GM23248 (cell line): Measurements from ENCODE around the gene ACSF3. TPM values are rescaled to one million over a fixed set of nuclear protein-coding genes. Genes with fewer than 3 reads are reported as not detected.

Experiments
- DNase-seq: peaks from one replicate; pipeline ENCODE4 v3.0.0-alpha.2; 2015
- H2AFZ ChIP-seq: fragments of 200-600 bp; sonication (generic); 2 replicates; pipeline ENCODE4 v1.6.1; 2016; ENCODE audit warnings: antibody characterized with exemption
- H3F3A ChIP-seq: fragments of 200-600 bp; sonication (generic); 2 replicates; pipeline ENCODE4 v1.6.1; 2016; ENCODE audit warnings: mild to moderate bottlenecking, antibody characterized with exemption, mixed run types; ENCODE audit not compliant: insufficient read depth
- H3K27ac ChIP-seq: fragments of 200-600 bp; sonication (generic); 2 replicates; pipeline ENCODE4 v1.5.1; 2016; ENCODE audit warnings: mild to moderate bottlenecking
- H3K27me3 ChIP-seq: fragments of 200-600 bp; sonication (generic); replicated peaks from 2 replicates; pipeline ENCODE4 v1.6.1; 2016; ENCODE audit warnings: mild to moderate bottlenecking; ENCODE audit not compliant: insufficient read depth
- H3K36me3 ChIP-seq: fragments of 200-600 bp; sonication (generic); 2 replicates; pipeline ENCODE4 v1.6.1; 2016; ENCODE audit warnings: low read depth, mild to moderate bottlenecking
- H3K4me1 ChIP-seq: fragments of 200-600 bp; sonication (generic); 2 replicates; pipeline ENCODE4 v1.6.1; 2016; ENCODE audit warnings: mild to moderate bottlenecking; ENCODE audit not compliant: insufficient read depth
- H3K4me2 ChIP-seq: fragments of 200-600 bp; sonication (generic); one replicate; pipeline ENCODE4 v1.6.1; 2016; ENCODE audit warnings: mild to moderate bottlenecking; ENCODE audit not compliant: unreplicated experiment
- H3K4me3 ChIP-seq: fragments of 200-600 bp; sonication (generic); 2 replicates; pipeline ENCODE4 v1.5.1; 2016; ENCODE audit warnings: mild to moderate bottlenecking
- H3K79me2 ChIP-seq: fragments of 200-600 bp; sonication (generic); 2 replicates; pipeline ENCODE4 v1.6.1; 2016; ENCODE audit warnings: mild to moderate bottlenecking; ENCODE audit not compliant: insufficient read depth
- H3K9ac ChIP-seq: fragments of 200-600 bp; sonication (generic); 2 replicates; pipeline ENCODE4 v1.6.1; 2016; ENCODE audit warnings: mild to moderate bottlenecking
- H3K9me2 ChIP-seq: fragments of 200-600 bp; sonication (generic); 2 replicates; pipeline ENCODE4 v1.6.1; 2016; ENCODE audit warnings: mixed run types, mild to moderate bottlenecking, moderate library complexity; ENCODE audit not compliant: insufficient read depth
- H3K9me3 ChIP-seq: fragments of 200-600 bp; sonication (generic); one replicate; pipeline ENCODE4 v1.6.1; 2017; ENCODE audit warnings: low read depth
- H4K20me1 ChIP-seq: fragments of 200-600 bp; sonication (generic); 2 replicates; pipeline ENCODE4 v1.6.0; 2016; ENCODE audit not compliant: insufficient read depth
- EZH2 ChIP-seq: fragments of 200-600 bp; sonication (generic); IDR thresholded peaks from 2 replicates; pipeline ENCODE4 v1.6.1; 2018; ENCODE audit warnings: antibody characterized with exemption, mild to moderate bottlenecking; ENCODE audit not compliant: insufficient read depth, poor library complexity, severe bottlenecking
- EZH2phosphoT487 ChIP-seq: fragments of 200-600 bp; sonication (generic); IDR thresholded peaks from 2 replicates; pipeline ENCODE4 v1.6.1; 2018; ENCODE audit warnings: antibody characterized with exemption, moderate library complexity, mild to moderate bottlenecking, low read depth; ENCODE audit not compliant: insufficient read depth
- WGBS, 2 experiments: methylation state at CpG; one replicate each; pipeline ENCODE4 v1.1.6; 2015 to 2017; ENCODE audit warnings: low lambda C conversion rate in 2 of 2, low coverage in 1 of 2; ENCODE audit errors: missing lambda C conversion rate in 2 of 2; 5-methylcytosine and 5-hydroxymethylcytosine counted together
- in situ Hi-C: fragments of 300-500 bp; cut with MboI; formaldehyde crosslinking; loops from 2 replicates; pipeline ENCODE4 v1.15.0; 2020
- polyA plus RNA-seq: library from polyadenylated mRNA; unstranded; fragments of >200 nt; fragmentation: Nextera tagmentation; extraction: Ambion mirVana; gene quantifications from 2 replicates; pipeline ENCODE4 v1.2.1, GENCODE V29; 2016
- total RNA-seq: library from RNA; depleted of rRNA; stranded (reverse); fragments of >200 nt; shearing (Covaris generic); gene quantifications from 2 replicates; pipeline ENCODE4 v1.2.3, GENCODE V29; 2014

Gene ACSF3
- total and polyA plus RNA-seq, 2 experiments from 2014 or later: 15.9 to 17.1 TPM

DNA sequence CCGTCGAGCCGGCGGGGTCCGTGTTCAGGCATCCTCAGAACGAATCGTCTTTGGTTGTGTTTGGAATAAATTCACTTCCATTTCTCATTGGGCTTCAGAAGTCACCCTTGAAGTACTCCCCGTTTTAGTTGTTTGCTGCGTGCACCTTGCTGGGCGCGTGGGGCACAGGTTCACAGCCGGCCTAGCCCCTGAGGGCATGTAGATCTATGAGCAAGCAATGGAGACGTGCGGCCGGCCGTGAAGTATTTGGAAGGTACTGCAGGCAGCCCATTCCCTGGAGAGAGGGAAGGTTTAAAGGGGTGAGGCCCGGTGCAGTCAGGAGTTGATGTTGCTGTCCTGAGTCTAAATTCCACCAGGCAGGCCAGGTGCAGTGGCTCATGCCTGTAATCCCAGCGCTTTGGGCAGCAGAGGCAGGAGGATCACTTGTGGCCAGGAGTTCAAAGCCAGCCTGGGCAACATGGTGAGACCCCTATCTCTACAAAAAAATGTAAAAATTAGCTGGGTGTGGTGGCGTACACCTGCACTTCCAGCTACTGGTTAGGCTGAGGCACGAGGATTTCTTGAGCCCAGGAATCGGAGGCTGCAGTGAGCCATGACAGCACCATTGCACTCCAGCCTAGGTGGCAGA lies 714 bp downstream of the ACSF3 start:
- Histone ChIP-seq H4K20me1 (no peaks in the 10 kb centered on the region), H3K4me3 (peak overlapping the region; percentile 91), H3K27me3 (peaks cover 15% of the 10 kb centered on the region), H3K9me2 (no peaks in the 10 kb centered on the region), H2AFZ (peak overlapping the region; percentile 70), H3F3A (no peaks in the 10 kb centered on the region), H3K4me1 (peaks cover 7% of the 10 kb centered on the region; the same call in 1 of the 2 replicates), H3K27ac (no peak overlapping the region), H3K4me2 (peak overlapping the region; percentile 85), H3K9me3 (no peaks in the 10 kb centered on the region), H3K36me3 (no peaks in the 10 kb centered on the region), H3K79me2 (peaks cover 52% of the 10 kb centered on the region), H3K9ac (peak overlapping the region; percentile 87)
- in situ Hi-C loops: no loop called here
- no peak for TF ChIP-seq EZH2phosphoT487
- TF ChIP-seq EZH2: no peak
- WGBS, 2 experiments: 11 to 12% methylated on average over 21 of the region's 21 CpGs
- DNase-seq: peak; percentile 61

DNA sequence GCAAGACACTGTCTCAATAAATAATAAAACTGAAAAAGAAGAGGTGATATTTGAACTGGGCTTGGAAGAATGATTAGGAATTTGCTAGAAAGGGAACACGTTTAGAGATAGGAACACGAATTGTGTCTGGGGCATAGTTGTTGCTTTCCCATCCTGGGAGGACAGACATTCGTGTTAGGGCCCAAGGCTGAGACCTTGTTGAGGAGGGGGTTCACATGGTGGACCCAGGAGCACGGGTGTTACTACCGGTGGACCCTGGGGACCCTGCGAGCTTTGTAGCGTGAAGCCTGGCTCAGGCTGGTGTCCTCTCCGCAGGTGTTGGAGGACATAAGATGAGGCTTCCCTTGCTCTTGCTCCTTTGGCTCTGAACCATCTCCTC lies 1.2 kb downstream of the ACSF3 start:
- H3K36me3 ChIP-seq: no peaks in the 10 kb centered on the region
- in situ Hi-C loops: no loop called here
- DNase-seq: no peak
- no peak overlapping the region for H3K27ac ChIP-seq
- H2AFZ ChIP-seq: no peak overlapping the region
- H3K9me3 ChIP-seq: no peaks in the 10 kb centered on the region
- no peaks in the 10 kb centered on the region for H3K9me2 ChIP-seq
- peaks cover 7% of the 10 kb centered on the region; the same call in 1 of the 2 replicates for H3K4me1 ChIP-seq
- peak overlapping the region; percentile 85 for H3K4me2 ChIP-seq
- H3K9ac ChIP-seq: peak overlapping the region; percentile 87
- peaks cover 52% of the 10 kb centered on the region for H3K79me2 ChIP-seq
- no peaks in the 10 kb centered on the region for H4K20me1 ChIP-seq
- H3F3A ChIP-seq: no peaks in the 10 kb centered on the region
- H3K27me3 ChIP-seq: peaks cover 10% of the 10 kb centered on the region
- peak overlapping the region; percentile 91 for H3K4me3 ChIP-seq
- 76 to 80% methylated on average over 8 of the region's 8 CpGs for WGBS, 2 experiments
- no peak for TF ChIP-seq EZH2

DNA sequence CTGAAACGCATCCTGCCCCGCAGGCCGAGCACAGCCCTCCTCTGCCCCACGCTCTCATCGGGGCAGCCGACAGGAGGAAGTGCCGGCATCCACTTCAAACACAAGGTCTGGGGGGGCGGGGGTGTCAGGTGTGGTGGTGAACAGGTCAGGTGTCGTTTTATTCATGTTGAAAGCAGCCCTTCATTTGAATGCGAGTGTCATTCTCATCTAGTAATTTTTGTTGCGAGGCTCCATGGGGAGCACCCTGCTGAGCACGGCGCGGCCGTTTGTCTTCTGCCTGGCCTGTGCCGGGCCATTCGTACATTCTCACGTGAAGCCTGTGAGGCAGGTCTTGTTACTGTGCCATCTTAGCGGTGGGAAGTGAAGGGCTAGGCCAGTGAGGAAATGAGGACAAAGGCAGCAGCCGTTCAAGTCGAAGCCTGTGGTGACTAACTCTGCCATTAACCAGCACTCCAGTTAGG lies 1.9 kb downstream of the ACSF3 start:
- Histone ChIP-seq H4K20me1 (no peaks in the 10 kb centered on the region), H3K36me3 (no peaks in the 10 kb centered on the region), H3K9me2 (no peaks in the 10 kb centered on the region), H3K27ac (no peak overlapping the region), H3K4me2 (no peak overlapping the region), H3F3A (no peaks in the 10 kb centered on the region), H2AFZ (no peak overlapping the region), H3K9ac (no peak overlapping the region), H3K27me3 (0 out of 2 replicates have a peak, but pooled peaks cover 4% of the 10 kb centered on the region), H3K79me2 (peaks cover 57% of the 10 kb centered on the region), H3K9me3 (no peaks in the 10 kb centered on the region), H3K4me1 (peaks cover 7% of the 10 kb centered on the region; the same call in 1 of the 2 replicates), H3K4me3 (no peak overlapping the region)
- no peak for DNase-seq
- WGBS, 2 experiments: 72 to 77% methylated on average over 21 of the region's 21 CpGs
- in situ Hi-C loops: no loop called here
- TF ChIP-seq EZH2: no peak
- no peak for TF ChIP-seq EZH2phosphoT487

DNA sequence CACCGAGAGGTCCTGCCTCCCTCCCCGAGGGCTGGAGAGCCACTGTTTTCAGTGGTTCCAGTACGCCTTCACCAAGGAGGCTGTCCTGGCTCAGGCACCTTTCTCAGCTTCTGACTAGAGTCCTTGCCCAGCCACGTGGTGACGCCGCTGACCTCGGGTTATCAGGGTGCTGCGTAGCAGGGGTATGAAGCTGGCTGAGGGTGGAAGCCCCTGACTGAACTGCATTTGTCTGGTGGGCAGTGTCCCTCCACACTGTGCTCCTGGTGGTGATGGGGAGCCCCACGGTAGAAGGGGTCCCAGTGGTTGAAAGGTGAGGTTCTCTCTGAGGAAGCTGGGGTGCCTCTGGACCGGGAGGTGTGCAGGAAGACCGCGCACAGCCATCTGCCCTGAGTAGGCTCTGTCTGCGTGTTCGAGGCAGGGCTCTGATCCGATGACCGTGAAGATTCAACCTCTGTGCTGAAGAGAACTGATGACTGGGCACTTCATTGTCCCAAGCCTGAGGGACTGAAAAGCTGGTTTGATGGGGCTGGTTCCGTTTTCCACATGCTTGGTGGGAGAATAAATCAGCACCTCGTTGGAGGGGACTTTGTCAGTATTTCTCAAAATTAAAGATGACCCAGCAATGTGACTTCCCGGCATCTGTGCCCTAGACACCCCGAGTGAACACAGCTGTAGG lies 2.5 kb downstream of the ACSF3 start:
- H3K27ac ChIP-seq: no peak overlapping the region
- H3K27me3 ChIP-seq: no peaks in the 10 kb centered on the region
- no peaks in the 10 kb centered on the region for H3K36me3 ChIP-seq
- no peaks in the 10 kb centered on the region for H3K9me2 ChIP-seq
- no peaks in the 10 kb centered on the region for H3F3A ChIP-seq
- WGBS, 2 experiments: 82 to 85% methylated on average over 19 to 20 of the region's 20 CpGs
- no peak overlapping the region for H2AFZ ChIP-seq
- H3K79me2 ChIP-seq: peaks cover 57% of the 10 kb centered on the region
- no peaks in the 10 kb centered on the region for H4K20me1 ChIP-seq
- DNase-seq: no peak
- H3K4me2 ChIP-seq: no peak overlapping the region
- no peak overlapping the region for H3K9ac ChIP-seq
- H3K9me3 ChIP-seq: no peaks in the 10 kb centered on the region
- H3K4me1 ChIP-seq: peaks cover 7% of the 10 kb centered on the region; the same call in 1 of the 2 replicates
- H3K4me3 ChIP-seq: no peak overlapping the region
- in situ Hi-C loops: no loop called here
- TF ChIP-seq EZH2 (no peak), EZH2phosphoT487 (no peak)
